Activated CD4-positive, alpha-beta T cell treated with anti-CD3 and anti-CD28 coated beads, Interleukin-2, amount 50 U/mL, for 24 hours (primary cell): ENCODE measurements around the gene SIRT3.
"Not testable (repeated sequence)": the region's sequence is repeated elsewhere in the genome, so short reads cannot be mapped to it uniquely, and the experiment has no call there.

Experiments
- DNase-seq, 2 donors: peaks; one replicate each; pipeline ENCODE4 v3.0.0-alpha.2; 2020; ENCODE audit warnings: low read depth in 1 of 2, low spot score in 1 of 2

SIRT3 gene

DNA sequence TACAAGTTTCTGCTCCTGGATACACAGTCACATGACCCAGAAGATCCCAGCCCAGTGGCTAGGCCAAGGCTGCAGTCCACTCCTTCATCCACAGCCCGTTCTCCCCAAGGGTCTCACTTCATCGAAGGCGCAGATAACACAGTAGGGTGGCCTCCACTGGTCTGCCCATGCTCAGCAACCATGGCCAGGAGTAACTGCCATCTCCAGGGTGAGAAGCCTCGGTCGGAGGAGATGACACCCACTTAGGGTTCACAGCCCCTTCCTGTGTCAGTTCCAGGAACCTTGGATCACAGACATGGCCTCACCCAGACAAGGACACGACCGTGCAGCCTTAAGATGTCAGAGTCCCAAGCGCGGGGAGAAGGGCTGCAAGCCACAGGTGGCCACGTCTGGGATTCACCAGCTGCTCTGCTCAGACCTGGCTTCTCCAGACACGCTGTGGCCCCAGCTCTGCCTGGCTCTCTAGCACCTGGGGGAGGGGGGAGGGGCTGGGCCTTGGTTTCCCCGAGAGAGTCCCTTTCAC, 31.5 kb downstream of the SIRT3 start:
- no peak for DNase-seq

DNA sequence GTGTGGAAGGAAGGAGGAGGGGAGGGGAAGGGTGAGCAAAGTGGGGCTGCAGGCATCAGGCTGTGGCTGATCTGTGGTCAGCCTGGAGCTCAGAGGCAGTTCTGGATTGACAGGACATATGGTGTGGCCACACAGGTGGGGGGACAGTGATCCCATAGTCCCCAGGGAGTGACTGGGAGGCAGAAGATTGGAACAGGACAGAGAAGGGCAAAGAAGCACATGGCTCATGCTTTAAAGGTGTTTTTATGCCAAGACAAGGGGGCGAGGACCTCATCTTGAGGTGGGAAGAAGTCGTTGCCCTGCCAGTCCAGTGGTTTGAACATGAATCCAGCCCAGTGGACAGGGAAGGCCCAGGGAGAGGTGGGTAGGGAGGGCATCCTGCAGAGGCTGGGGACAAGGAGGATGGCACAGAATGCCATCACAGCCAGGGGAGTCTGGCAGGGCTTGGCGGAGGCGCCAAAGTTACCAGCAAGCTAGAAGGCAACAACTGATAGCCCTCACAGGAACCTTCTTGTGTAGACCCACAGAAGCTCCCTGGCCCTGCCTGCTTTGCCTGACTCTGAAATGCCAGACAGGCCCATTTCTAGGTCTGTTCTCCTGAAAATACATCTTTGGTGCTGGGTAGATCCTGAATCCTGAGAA, 32.1 kb downstream of the SIRT3 start:
- no peak for DNase-seq

GRCh38 chr11:203056-203944, 32.8 kb downstream of the SIRT3 start:
- DNase-seq, result no peak

GRCh38 chr11:202490-202889, 33.7 kb downstream of the SIRT3 start:
- DNase-seq, result no peak

DNA sequence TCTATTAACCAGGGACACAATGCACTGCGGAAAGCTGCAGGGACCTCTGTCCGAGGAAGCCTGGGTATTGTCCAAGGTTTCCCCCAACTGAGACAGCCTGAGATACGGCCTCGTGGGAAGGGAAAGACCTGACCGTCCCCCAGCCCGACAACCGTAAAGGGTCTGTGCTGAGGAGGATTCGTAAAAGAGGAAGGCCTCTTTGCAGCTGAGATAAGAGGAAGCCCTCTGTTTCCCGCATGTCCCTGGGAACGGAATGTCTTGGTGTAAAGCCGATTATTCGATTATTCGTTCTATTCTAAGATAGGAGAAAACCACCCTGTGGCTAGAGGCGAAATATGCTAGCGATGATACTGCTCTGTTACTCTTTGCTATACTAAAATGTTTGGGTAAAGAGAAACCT, 34.2 kb downstream of the SIRT3 start:
- DNase-seq, result no peak

GRCh38 chr11:200224-201003, 35.7 kb downstream of the SIRT3 start:
- DNase-seq, result no peak

- DNase-seq, result no peak
Measured at GRCh38 chr11:199782-200181, 36.4 kb downstream of the SIRT3 start.

DNA sequence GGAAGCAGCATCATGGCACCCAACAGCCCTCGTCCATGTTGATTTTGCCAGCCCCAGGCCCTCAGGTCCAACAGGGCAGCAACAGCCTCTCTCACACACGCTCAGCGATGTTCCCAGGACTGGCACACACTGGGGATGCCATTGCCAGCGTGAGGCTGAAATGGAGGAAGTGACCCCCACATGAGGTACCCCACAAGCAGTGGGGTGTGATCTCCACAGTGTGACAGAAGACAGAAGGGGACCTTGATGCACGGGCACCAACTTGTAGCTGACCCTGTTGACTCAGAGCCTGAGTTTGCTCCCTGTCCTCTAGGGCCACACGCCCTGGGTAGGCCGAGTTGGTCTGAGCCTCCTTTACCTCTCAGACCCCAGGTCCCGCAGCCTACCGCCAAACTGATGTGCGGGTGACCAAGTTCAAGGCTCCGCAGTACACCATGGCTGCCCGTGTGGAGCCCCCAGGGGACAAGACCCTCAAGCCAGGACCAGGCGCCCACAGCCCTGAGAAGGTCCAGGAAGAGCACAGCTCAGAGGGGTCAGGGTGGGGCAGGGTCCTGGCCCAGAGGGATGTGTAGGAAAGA, 37.0 kb downstream of the SIRT3 start:
- no peak for DNase-seq

DNA sequence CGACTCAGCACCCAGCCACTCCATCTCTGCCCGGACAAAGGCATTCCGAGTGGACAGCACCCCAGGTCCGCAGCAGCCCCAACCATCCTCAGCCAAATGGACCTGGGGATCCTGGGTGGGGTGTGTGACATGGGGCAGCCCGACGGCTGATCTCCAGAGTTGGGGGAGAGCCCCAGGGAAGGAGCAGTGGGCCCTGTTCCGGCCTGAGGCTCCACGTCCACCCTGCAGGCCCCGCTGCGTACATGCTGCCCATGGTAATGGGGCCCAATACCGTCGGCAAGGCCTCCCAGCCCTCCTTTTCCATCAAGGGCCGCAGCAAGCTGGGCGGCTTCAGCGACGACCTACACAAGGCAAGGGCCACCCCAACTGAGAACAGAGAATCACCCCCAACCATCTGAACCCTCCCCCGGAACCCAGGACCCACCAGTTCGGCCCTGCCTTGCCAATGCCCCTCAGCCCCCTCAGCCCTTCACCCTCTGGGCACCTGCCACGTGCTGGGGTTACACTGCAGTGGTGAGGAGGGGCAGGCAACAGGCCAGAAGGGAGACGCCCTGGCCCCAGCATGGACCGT, 37.8 kb downstream of the SIRT3 start:
- no peak for DNase-seq

GRCh38 chr11:197741-198235, 38.4 kb downstream of the SIRT3 start:
- DNase-seq, result no peak

GRCh38 chr11:196786-197731, 39.1 kb downstream of the SIRT3 start:
- no peak for DNase-seq

- DNase-seq, result not testable (repeated sequence)
Measured at GRCh38 chr11:193481-193880, 42.7 kb downstream of the SIRT3 start.

DNA sequence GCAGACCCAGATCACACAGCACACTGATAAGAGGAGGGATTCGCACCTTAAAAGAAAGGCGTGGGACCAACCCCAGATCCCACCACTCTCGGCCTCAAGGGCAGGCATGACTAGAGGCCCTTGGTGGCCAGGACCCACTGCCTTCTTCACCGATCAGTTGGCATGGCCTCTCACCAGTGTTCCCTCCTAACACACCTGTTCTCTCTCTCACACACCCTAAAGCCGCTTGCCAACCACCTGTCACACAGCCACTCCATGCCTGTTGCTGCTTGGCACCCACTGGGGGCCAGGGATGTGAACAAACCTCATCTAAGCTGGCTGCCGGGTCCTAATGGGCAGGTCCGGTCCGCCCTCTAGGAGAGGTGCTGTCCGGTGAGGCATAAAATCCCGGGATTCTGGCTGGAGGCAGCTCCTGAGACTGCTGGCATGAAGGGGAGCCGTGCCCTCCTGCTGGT, 43.4 kb downstream of the SIRT3 start, which contains the start of gene SCGB1C1:
SCGB1C1 (plus strand) TSS at position 405 of the 455 bp plus-strand sequence; CDS start at position 427, 22 bp downstream.
- not testable (repeated sequence) for DNase-seq

- not testable (repeated sequence) for DNase-seq
Measured at GRCh38 chr11:191490-192478, 44.4 kb downstream of the SIRT3 start.

- not testable (repeated sequence) for DNase-seq
Measured at GRCh38 chr11:190546-190945, 45.6 kb downstream of the SIRT3 start.

DNA sequence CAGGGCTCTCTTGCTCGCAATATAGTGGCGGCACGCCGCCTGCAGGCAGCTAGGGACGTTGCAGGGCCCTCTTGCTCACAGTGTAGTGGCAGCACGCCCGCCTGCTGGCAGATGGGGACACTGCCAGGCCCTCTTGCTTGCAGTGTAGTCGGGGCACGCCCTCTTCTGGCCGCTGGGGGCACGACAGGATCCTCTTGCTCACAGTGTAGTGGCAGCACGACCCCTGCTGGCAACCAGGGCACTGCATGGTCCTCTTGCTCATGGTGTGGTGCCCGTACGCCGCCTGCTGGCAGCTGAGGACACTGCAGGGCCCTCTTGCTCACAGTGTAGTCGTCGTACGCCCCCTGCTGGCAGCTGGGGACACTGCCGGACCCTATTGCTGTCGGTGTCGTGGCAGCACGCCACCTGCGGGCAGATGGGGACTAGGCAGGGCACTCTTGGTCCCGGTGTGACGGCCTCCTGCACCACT, 46.3 kb downstream of the SIRT3 start:
- not testable (repeated sequence) for DNase-seq

- DNase-seq, result not testable (repeated sequence)
Measured at GRCh38 chr11:189200-189783, 46.9 kb downstream of the SIRT3 start.
